Caco-2 (cell line): Measurements from ENCODE around the gene PRR16. TPM values are rescaled to one million over a fixed set of nuclear protein-coding genes. Genes with fewer than 3 reads are reported as not detected.
A peak's percentile ranks its signal among the peaks of the same experiment; 100 is the strongest.

Source experiments
- BruUV-seq: library from RNA; stranded (reverse); fragments of 400-500 nt; replicated peaks from 2 replicates; lab custom pipeline; 2021; lab: Mats Ljungman, UMichigan
- CTCF ChIA-PET: fragments of 300-600 bp; sonication (Branson Sonifier 250); formaldehyde crosslinking; loops from one replicate; lab custom pipeline; 2022; ENCODE audit warnings: antibody characterized with exemption; lab: Charles Lee
- POLR2A ChIA-PET: fragments of 300-600 bp; sonication (Branson Sonifier 250); formaldehyde crosslinking; loops from one replicate; lab custom pipeline; 2022; ENCODE audit warnings: antibody characterized with exemption; lab: Charles Lee
- DNase-seq, 2 experiments: peaks; one replicate each; pipeline versions ENCODE4 v3.0.0 to v3.0.0-alpha.2; 2020 to 2022
- H3K27me3 ChIP-seq: replicated peaks from 2 replicates; pipeline ENCODE4 v1.6.0; 2011; ENCODE audit warnings: low read length; ENCODE audit not compliant: control insufficient read depth, insufficient read depth
- H3K36me3 ChIP-seq: 2 replicates; pipeline ENCODE4 v1.5.1; 2011; ENCODE audit warnings: low read length; ENCODE audit not compliant: control insufficient read depth, insufficient read depth
- H3K4me1 ChIP-seq: fragments of 250-450 bp; sonication (Bioruptor Pico); 2 replicates; pipeline ENCODE4 v1.5.1; 2020; ENCODE audit warnings: mild to moderate bottlenecking
- H3K4me3 ChIP-seq: 2 replicates; pipeline ENCODE4 v1.5.1; 2011; ENCODE audit warnings: low read depth, mild to moderate bottlenecking, control low read depth, low read length
- H3K9me3 ChIP-seq: fragments of 250-450 bp; sonication (Bioruptor Pico); 2 replicates; pipeline ENCODE4 v1.5.1; 2020; ENCODE audit warnings: mild to moderate bottlenecking, moderate library complexity
- H3K27ac Mint-ChIP-seq: one replicate; pipeline ENCODE4 v1.8.0; 2022; ENCODE audit warnings: mixed read lengths; ENCODE audit not compliant: unreplicated experiment
- H3K27me3 Mint-ChIP-seq: one replicate; pipeline ENCODE4 v1.8.0; 2022; ENCODE audit warnings: mixed read lengths; ENCODE audit not compliant: insufficient read depth, unreplicated experiment
- H3K36me3 Mint-ChIP-seq: one replicate; pipeline ENCODE4 v1.8.0; 2022; ENCODE audit warnings: mild to moderate bottlenecking, mixed read lengths; ENCODE audit not compliant: insufficient read depth, unreplicated experiment
- H3K4me1 Mint-ChIP-seq: one replicate; pipeline ENCODE4 v1.8.0; 2022; ENCODE audit warnings: low read depth, mixed read lengths; ENCODE audit not compliant: unreplicated experiment
- H3K4me3 Mint-ChIP-seq: one replicate; pipeline ENCODE4 v1.8.0; 2022; ENCODE audit warnings: mild to moderate bottlenecking, moderate library complexity, mixed read lengths; ENCODE audit not compliant: unreplicated experiment
- H3K9me3 Mint-ChIP-seq: one replicate; pipeline ENCODE4 v1.8.0; 2022; ENCODE audit warnings: mixed read lengths; ENCODE audit not compliant: unreplicated experiment
- intact Hi-C: fragments of 100-400 bp; cut with micrococcal nuclease; formaldehyde crosslinking; loops from one replicate; pipeline ENCODE4 v1.10.0; 2022; ENCODE audit not compliant: unreplicated experiment
- total RNA-seq: library from RNA; stranded (reverse); gene quantifications from 2 replicates; pipeline ENCODE4 v1.2.3, GENCODE V29; 2022
- TF ChIP-seq, protein P1 (sequence below), 2 experiments: fragments of 200-600 bp in 1 of 2; IDR thresholded peaks; 1 replicate in 1 of 2; 2 replicates in 1 of 2; pipeline versions ENCODE4 v1.5.1 to v1.8.0; 2011 to 2022; ENCODE audit warnings: antibody characterized with exemption in 1 of 2, control low read depth in 1 of 2, inconsistent platforms in 1 of 2, low read depth in 1 of 2, low read length in 1 of 2, mild to moderate bottlenecking in 1 of 2, moderate library complexity in 1 of 2; ENCODE audit not compliant: insufficient read depth in 1 of 2, severe bottlenecking in 1 of 2, unreplicated experiment in 1 of 2

The PRR16 gene
- total RNA-seq, 1 experiment from 2014 or later: not detected

DNA sequence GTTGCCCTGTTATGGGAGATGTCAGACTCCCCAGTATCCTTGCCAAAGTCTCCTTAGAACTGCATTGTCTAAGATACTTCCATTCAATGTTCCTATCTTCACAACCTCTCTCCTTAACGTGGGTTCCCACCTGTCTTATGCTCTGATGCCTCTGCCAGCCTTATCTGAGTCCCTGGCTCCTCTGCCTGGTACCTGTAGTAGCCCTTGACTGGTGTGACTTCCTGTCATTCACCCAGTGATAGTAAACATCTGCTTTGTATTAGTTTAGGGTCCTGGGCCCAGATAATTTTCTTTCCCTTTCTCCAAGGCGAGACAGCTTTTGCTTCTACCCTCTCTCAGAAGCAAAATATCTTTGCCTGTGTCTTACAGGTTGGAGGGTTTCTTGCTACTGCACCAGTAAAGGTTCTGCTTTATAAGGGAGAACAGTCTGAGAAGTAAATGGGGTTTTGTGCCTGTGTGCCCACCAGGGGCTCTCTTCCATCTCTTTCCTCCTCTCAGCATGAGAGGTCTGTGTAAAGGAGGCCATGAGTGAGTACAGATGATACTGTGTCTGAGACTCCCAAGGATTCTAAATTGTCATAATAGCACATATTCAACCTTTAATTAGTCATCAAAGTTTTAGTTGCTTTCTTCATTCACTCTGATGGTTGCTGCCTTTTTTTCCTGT lies 220.8 kb downstream of the PRR16 start:
- no TSS peak for BruUV-seq
- H3K27me3 ChIP-seq: no peaks in the 10 kb centered on the region
- H3K4me1 ChIP-seq: no peaks in the 10 kb centered on the region
- H3K4me3 ChIP-seq: no peak overlapping the region
- H3K27ac Mint-ChIP-seq: no peak overlapping the region
- no peaks in the 10 kb centered on the region for H3K9me3 ChIP-seq
- ChIA-PET CTCF (no interaction called here), POLR2A (no interaction called here)
- no peaks in the 10 kb centered on the region for H3K36me3 ChIP-seq
- no peak overlapping the region for H3K4me3 Mint-ChIP-seq
- H3K4me1 Mint-ChIP-seq: no peaks in the 10 kb centered on the region
- intact Hi-C loops: no loop called here
- no peaks in the 10 kb centered on the region for H3K9me3 Mint-ChIP-seq
- no peaks in the 10 kb centered on the region for H3K36me3 Mint-ChIP-seq
- H3K27me3 Mint-ChIP-seq: peaks cover 9% of the 10 kb centered on the region
- DNase-seq: peak in 1 of 2 experiments; percentile 6
- TF ChIP-seq, protein P1, sequence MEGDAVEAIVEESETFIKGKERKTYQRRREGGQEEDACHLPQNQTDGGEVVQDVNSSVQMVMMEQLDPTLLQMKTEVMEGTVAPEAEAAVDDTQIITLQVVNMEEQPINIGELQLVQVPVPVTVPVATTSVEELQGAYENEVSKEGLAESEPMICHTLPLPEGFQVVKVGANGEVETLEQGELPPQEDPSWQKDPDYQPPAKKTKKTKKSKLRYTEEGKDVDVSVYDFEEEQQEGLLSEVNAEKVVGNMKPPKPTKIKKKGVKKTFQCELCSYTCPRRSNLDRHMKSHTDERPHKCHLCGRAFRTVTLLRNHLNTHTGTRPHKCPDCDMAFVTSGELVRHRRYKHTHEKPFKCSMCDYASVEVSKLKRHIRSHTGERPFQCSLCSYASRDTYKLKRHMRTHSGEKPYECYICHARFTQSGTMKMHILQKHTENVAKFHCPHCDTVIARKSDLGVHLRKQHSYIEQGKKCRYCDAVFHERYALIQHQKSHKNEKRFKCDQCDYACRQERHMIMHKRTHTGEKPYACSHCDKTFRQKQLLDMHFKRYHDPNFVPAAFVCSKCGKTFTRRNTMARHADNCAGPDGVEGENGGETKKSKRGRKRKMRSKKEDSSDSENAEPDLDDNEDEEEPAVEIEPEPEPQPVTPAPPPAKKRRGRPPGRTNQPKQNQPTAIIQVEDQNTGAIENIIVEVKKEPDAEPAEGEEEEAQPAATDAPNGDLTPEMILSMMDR (IDR thresholded peaks at IDR 0.05; ENCODE audit: insufficient read depth in 1 of 2, low read depth in 1 of 2, low read length in 1 of 2, severe bottlenecking in 1 of 2, unreplicated experiment in 1 of 2): peak; percentile 12 to 35

DNA sequence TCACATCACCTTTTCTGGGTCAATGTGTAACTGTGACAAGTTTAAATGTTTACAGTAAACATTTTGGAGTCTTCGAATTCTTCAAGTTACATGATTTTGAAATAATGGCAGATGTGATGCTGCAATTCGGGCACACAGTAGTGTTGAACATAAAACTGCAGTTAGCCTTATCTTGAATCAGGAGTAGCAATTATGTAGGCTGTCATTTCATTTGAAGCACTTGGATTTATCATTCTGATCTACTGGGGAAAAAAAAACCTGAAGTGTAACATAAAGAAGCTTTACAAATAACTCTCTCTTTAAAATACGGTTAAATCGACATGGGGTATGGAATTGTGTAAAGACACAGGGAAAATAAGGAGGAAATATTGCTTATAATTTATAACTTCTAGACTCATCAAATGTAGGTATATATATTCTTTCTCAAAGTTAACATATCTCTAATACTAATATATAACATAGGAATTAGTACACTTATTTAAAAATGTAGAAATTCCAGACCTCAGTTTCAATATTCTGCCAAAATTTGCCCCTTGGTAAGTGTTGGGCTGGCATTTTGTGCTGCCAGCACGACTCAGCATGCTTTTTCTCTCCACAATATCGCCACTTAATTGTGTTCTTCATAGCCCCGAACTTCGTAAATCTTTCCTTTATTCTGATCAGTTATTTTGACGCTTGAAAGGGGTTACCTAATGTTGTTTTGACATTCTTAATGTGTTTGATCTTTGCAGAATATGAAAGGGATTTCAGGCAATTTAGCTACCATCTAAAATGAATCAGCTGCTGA lies 226.7 kb downstream of the PRR16 start:
- CTCF ChIA-PET: no interaction called here
- Mint-ChIP-seq H3K4me1 (no peaks in the 10 kb centered on the region), H3K27me3 (peaks cover 12% of the 10 kb centered on the region), H3K36me3 (no peaks in the 10 kb centered on the region), H3K9me3 (no peaks in the 10 kb centered on the region), H3K27ac (no peak overlapping the region), H3K4me3 (no peak overlapping the region)
- DNase-seq: no peak
- TF ChIP-seq, protein P1 (IDR thresholded peaks at IDR 0.05; ENCODE audit: insufficient read depth in 1 of 2, low read depth in 1 of 2, low read length in 1 of 2, severe bottlenecking in 1 of 2, unreplicated experiment in 1 of 2): no peak
- no TSS peak for BruUV-seq
- H3K36me3 ChIP-seq: no peaks in the 10 kb centered on the region
- no peaks in the 10 kb centered on the region for H3K9me3 ChIP-seq
- intact Hi-C loops: no loop called here
- POLR2A ChIA-PET: no interaction called here
- H3K4me3 ChIP-seq: no peak overlapping the region
- no peaks in the 10 kb centered on the region for H3K27me3 ChIP-seq
- no peaks in the 10 kb centered on the region for H3K4me1 ChIP-seq

DNA sequence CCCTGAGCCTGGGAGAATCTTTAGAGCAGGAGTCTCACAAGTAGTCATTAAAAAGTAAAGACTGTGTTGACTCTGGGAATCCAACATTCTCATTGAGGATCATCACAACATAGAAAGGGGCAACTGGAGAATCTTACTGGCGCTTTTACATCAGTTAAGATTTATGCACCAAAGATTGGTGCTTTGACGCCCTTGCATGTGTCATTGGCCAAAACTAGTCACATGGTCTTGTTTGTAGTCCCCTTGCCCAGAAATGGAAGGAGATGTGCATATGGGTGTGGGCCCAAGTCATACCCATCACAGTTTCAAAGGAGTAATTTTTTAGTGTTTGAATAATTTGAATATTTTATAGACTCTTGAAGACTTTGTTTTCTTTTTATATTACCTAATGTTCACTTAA lies 228.2 kb downstream of the PRR16 start:
- Histone ChIP-seq H3K27me3 (no peaks in the 10 kb centered on the region), H3K36me3 (no peaks in the 10 kb centered on the region), H3K9me3 (no peaks in the 10 kb centered on the region), H3K4me1 (no peaks in the 10 kb centered on the region), H3K4me3 (no peak overlapping the region)
- no peak overlapping the region for H3K27ac Mint-ChIP-seq
- H3K27me3 Mint-ChIP-seq: peaks cover 12% of the 10 kb centered on the region
- BruUV-seq: no TSS peak
- no peaks in the 10 kb centered on the region for H3K9me3 Mint-ChIP-seq
- ChIA-PET POLR2A (no interaction called here), CTCF (no interaction called here)
- DNase-seq: no peak
- no peaks in the 10 kb centered on the region for H3K36me3 Mint-ChIP-seq
- H3K4me3 Mint-ChIP-seq: no peak overlapping the region
- intact Hi-C loops: no loop called here
- TF ChIP-seq, protein P1 (IDR thresholded peaks at IDR 0.05; ENCODE audit: insufficient read depth in 1 of 2, low read depth in 1 of 2, low read length in 1 of 2, severe bottlenecking in 1 of 2, unreplicated experiment in 1 of 2): no peak
- H3K4me1 Mint-ChIP-seq: no peaks in the 10 kb centered on the region
